Neural progenitor cell (in vitro differentiated cells): ENCODE measurements around the gene CFAP61. TPM values are rescaled to one million over a fixed set of nuclear protein-coding genes. Genes with fewer than 3 reads are reported as not detected.

Experiments
- DNase-seq: peaks from one replicate; pipeline ENCODE4 v3.0.0-alpha.2; 2016; ENCODE audit warnings: low spot score
- H2AFZ ChIP-seq: fragments of 200-600 bp; sonication (generic); replicated peaks from 2 replicates; pipeline ENCODE4 v1.6.1; 2016; ENCODE audit warnings: antibody characterized with exemption
- H3F3A ChIP-seq: fragments of 200-600 bp; sonication (generic); 2 replicates; pipeline ENCODE4 v1.6.1; 2016; ENCODE audit warnings: antibody characterized with exemption, low read depth
- H3K27ac ChIP-seq: fragments of 200-600 bp; sonication (generic); 2 replicates; pipeline ENCODE4 v1.5.1; 2016; ENCODE audit warnings: mild to moderate bottlenecking
- H3K27me3 ChIP-seq: fragments of 200-600 bp; sonication (generic); 2 replicates; pipeline ENCODE4 v1.6.1; 2016; ENCODE audit warnings: mild to moderate bottlenecking, moderate library complexity
- H3K36me3 ChIP-seq: fragments of 200-600 bp; sonication (generic); 2 replicates; pipeline ENCODE4 v1.5.1; 2016
- H3K4me1 ChIP-seq: fragments of 200-600 bp; sonication (generic); 2 replicates; pipeline ENCODE4 v1.6.1; 2016; ENCODE audit warnings: mixed run types
- H3K4me2 ChIP-seq: fragments of 200-600 bp; sonication (generic); 2 replicates; pipeline ENCODE4 v1.6.1; 2016
- H3K4me3 ChIP-seq: fragments of 200-600 bp; sonication (generic); 2 replicates; pipeline ENCODE4 v1.5.1; 2016
- H3K79me2 ChIP-seq: fragments of 200-600 bp; sonication (generic); 2 replicates; pipeline ENCODE4 v1.6.1; 2016; ENCODE audit warnings: low read depth
- H3K9ac ChIP-seq: fragments of 200-600 bp; sonication (generic); 2 replicates; pipeline ENCODE4 v1.6.1; 2016
- H3K9me3 ChIP-seq: fragments of 200-600 bp; sonication (generic); 2 replicates; pipeline ENCODE4 v1.5.1; 2016; ENCODE audit warnings: low read depth
- H4K20me1 ChIP-seq: fragments of 200-600 bp; sonication (generic); 2 replicates; pipeline ENCODE4 v1.6.1; 2016; ENCODE audit warnings: low read depth
- H3K27ac Mint-ChIP-seq: 3 replicates; pipeline ENCODE4 v1.8.0; 2021; ENCODE audit warnings: mixed read lengths
- H3K27me3 Mint-ChIP-seq: 2 replicates; pipeline ENCODE4 v1.8.0; 2022; ENCODE audit warnings: low read depth, mild to moderate bottlenecking, inconsistent platforms, moderate library complexity, mixed read lengths; ENCODE audit not compliant: insufficient read depth
- H3K36me3 Mint-ChIP-seq: 3 replicates; pipeline ENCODE4 v1.8.0; 2021; ENCODE audit warnings: mixed read lengths
- H3K4me1 Mint-ChIP-seq: 3 replicates; pipeline ENCODE4 v1.8.0; 2021; ENCODE audit warnings: mixed read lengths
- H3K4me3 Mint-ChIP-seq: 3 replicates; pipeline ENCODE4 v1.8.0; 2021; ENCODE audit warnings: mild to moderate bottlenecking, moderate library complexity, mixed read lengths
- H3K9me3 Mint-ChIP-seq: 3 replicates; pipeline ENCODE4 v1.8.0; 2020; ENCODE audit warnings: mixed read lengths
- CTCF ChIP-seq: fragments of 200-600 bp; sonication (generic); IDR thresholded peaks from 2 replicates; pipeline ENCODE4 v1.5.1; 2017; ENCODE audit warnings: antibody characterized with exemption, mild to moderate bottlenecking
- EZH2 ChIP-seq: fragments of 200-600 bp; sonication (generic); IDR thresholded peaks from 2 replicates; pipeline ENCODE4 v1.6.1; 2017; ENCODE audit warnings: antibody characterized with exemption, mild to moderate bottlenecking, moderate library complexity
- EZH2phosphoT487 ChIP-seq: fragments of 200-600 bp; sonication (generic); IDR thresholded peaks from 2 replicates; pipeline ENCODE4 v1.6.1; 2017; ENCODE audit warnings: antibody characterized with exemption
- total RNA-seq: library from RNA; depleted of rRNA; stranded (reverse); fragments of >200 nt; gene quantifications from 2 replicates; pipeline ENCODE4 v1.2.3, GENCODE V29; 2015; ENCODE audit warnings: low replicate concordance

CFAP61 gene
- total RNA-seq, 1 donor from 2014 or later: not detected

GRCh38 chr20:20364593-20365479 is 312.5 kb downstream of the CFAP61 start:
- Histone ChIP-seq H2AFZ (no peak overlapping the region), H3K9ac (no peak overlapping the region), H3K9me3 (no peaks in the 10 kb centered on the region), H3K4me1 (peaks cover 32% of the 10 kb centered on the region), H4K20me1 (peaks cover 69% of the 10 kb centered on the region), H3K4me3 (peak overlapping the region; percentile 30), H3F3A (peaks cover 58% of the 10 kb centered on the region), H3K79me2 (no peaks in the 10 kb centered on the region), H3K27me3 (peaks cover 100% of the 10 kb centered on the region), H3K27ac (no peak overlapping the region), H3K36me3 (no peaks in the 10 kb centered on the region), H3K4me2 (peak overlapping the region; percentile 60)
- Mint-ChIP-seq H3K27me3 (peaks cover 61% of the 10 kb centered on the region), H3K36me3 (no peaks in the 10 kb centered on the region), H3K4me1 (peaks cover 48% of the 10 kb centered on the region), H3K9me3 (no peaks in the 10 kb centered on the region), H3K27ac (no peak overlapping the region), H3K4me3 (peak overlapping the region; percentile 76)
- peak; percentile 32 for DNase-seq
- peak; percentile 98 for TF ChIP-seq EZH2
- peak; percentile 21 for TF ChIP-seq CTCF
- peak; percentile 97 for TF ChIP-seq EZH2phosphoT487

GRCh38 chr20:20365480-20366161 is 313.3 kb downstream of the CFAP61 start:
- Histone ChIP-seq H3K4me1 (peaks cover 32% of the 10 kb centered on the region), H3K4me3 (no peak overlapping the region), H3F3A (peaks cover 66% of the 10 kb centered on the region), H3K27me3 (peaks cover 100% of the 10 kb centered on the region), H3K36me3 (no peaks in the 10 kb centered on the region), H2AFZ (no peak overlapping the region), H3K4me2 (peak overlapping the region; percentile 60), H4K20me1 (peaks cover 76% of the 10 kb centered on the region), H3K9ac (no peak overlapping the region), H3K79me2 (no peaks in the 10 kb centered on the region), H3K27ac (no peak overlapping the region), H3K9me3 (no peaks in the 10 kb centered on the region)
- Mint-ChIP-seq H3K4me1 (peaks cover 49% of the 10 kb centered on the region), H3K4me3 (peak overlapping the region; percentile 70), H3K27ac (no peak overlapping the region), H3K9me3 (no peaks in the 10 kb centered on the region), H3K27me3 (peaks cover 65% of the 10 kb centered on the region), H3K36me3 (no peaks in the 10 kb centered on the region)
- DNase-seq: no peak
- TF ChIP-seq CTCF: no peak
- TF ChIP-seq EZH2phosphoT487: peak; percentile 15
- no peak for TF ChIP-seq EZH2

- peaks cover 33% of the 10 kb centered on the region for H3K4me1 ChIP-seq
- H3K27ac ChIP-seq: no peak overlapping the region
- TF ChIP-seq CTCF: no peak
- TF ChIP-seq EZH2: no peak
- TF ChIP-seq EZH2phosphoT487: no peak
- peak overlapping the region; percentile 80 for H3K4me2 ChIP-seq
- Mint-ChIP-seq H3K9me3 (no peaks in the 10 kb centered on the region), H3K36me3 (no peaks in the 10 kb centered on the region), H3K4me1 (peaks cover 48% of the 10 kb centered on the region), H3K27ac (no peak overlapping the region), H3K27me3 (peaks cover 66% of the 10 kb centered on the region), H3K4me3 (peak overlapping the region; percentile 84)
- H3K36me3 ChIP-seq: no peaks in the 10 kb centered on the region
- H2AFZ ChIP-seq: no peak overlapping the region
- peak overlapping the region; percentile 46 for H3K4me3 ChIP-seq
- H4K20me1 ChIP-seq: peaks cover 76% of the 10 kb centered on the region
- DNase-seq: no peak
- no peak overlapping the region for H3K9ac ChIP-seq
- H3K9me3 ChIP-seq: no peaks in the 10 kb centered on the region
- peaks cover 100% of the 10 kb centered on the region for H3K27me3 ChIP-seq
- peaks cover 75% of the 10 kb centered on the region for H3F3A ChIP-seq
- H3K79me2 ChIP-seq: no peaks in the 10 kb centered on the region
These were observed 314.2 kb downstream of the CFAP61 start for GRCh38 chr20:20366551-20366875.
